Heart left ventricle (tissue), 16 donors: ENCODE data around the gene LAMA2. TPM values are rescaled to one million over a fixed set of nuclear protein-coding genes. Genes with fewer than 3 reads are reported as not detected.
A peak's percentile ranks its signal among the peaks of the same experiment; 100 is the strongest.

ENCODE experiments used
- ATAC-seq, 4 donors: fragments of 200-7000 bp; cut with Tn5 transposase; one replicate each; pipeline ENCODE4 v1.9.1; 2020 to 2022; ENCODE audit warnings: moderate library complexity in 4 of 4, mild to moderate bottlenecking in 3 of 4, moderate number of reproducible peaks in 1 of 4
- DNase-seq, 5 donors: peaks; one replicate each; pipeline ENCODE4 v3.0.0-alpha.2; 2020
- H3K27ac ChIP-seq, 12 donors: fragments of 200-600 bp; sonication (generic) in 4 of 12; one replicate each; pipeline versions ENCODE4 v1.5.0 to v1.8.0; 2016 to 2022; ENCODE audit warnings: mild to moderate bottlenecking in 2 of 12
- H3K27me3 ChIP-seq, 9 donors: fragments of 200-600 bp; sonication (generic) in 2 of 9; one replicate each; pipeline versions ENCODE4 v1.5.1 to v1.8.0; 2016 to 2022; ENCODE audit warnings: mild to moderate bottlenecking in 3 of 9
- H3K36me3 ChIP-seq, 9 donors: fragments of 200-600 bp; sonication (generic) in 2 of 9; one replicate each; pipeline versions ENCODE4 v1.5.0 to v1.8.0; 2018 to 2022; ENCODE audit warnings: mild to moderate bottlenecking in 2 of 9
- H3K4me1 ChIP-seq, 12 donors: fragments of 200-600 bp; sonication (generic) in 4 of 12; one replicate each; pipeline versions ENCODE4 v1.5.0 to v1.8.0; 2016 to 2022; ENCODE audit warnings: mild to moderate bottlenecking in 3 of 12
- H3K4me3 ChIP-seq, 12 donors: fragments of 200-600 bp; sonication (generic) in 4 of 12; one replicate each; pipeline versions ENCODE4 v1.5.0 to v1.8.0; 2017 to 2022; ENCODE audit warnings: mild to moderate bottlenecking in 9 of 12, moderate library complexity in 4 of 12
- H3K9me3 ChIP-seq, 12 donors: fragments of 200-600 bp; sonication (generic) in 4 of 12; one replicate each; pipeline versions ENCODE4 v1.5.0 to v1.8.0; 2016 to 2022; ENCODE audit warnings: mild to moderate bottlenecking in 1 of 12
- POLR2A ChIP-seq, 2 donors: fragments of 450-650 bp; IDR thresholded peaks; one replicate each; pipeline ENCODE4 v1.6.1; 2017; ENCODE audit warnings: antibody characterized with exemption in 2 of 2, mild to moderate bottlenecking in 2 of 2, moderate library complexity in 2 of 2
- WGBS, 4 donors: extraction: QIAGEN DNeasy Blood & Tissue Kit in 2 of 4; methylation state at CpG; one replicate each; pipeline versions ENCODE4 v1.1.5 to v1.1.7; 2013 to 2018; 5-methylcytosine and 5-hydroxymethylcytosine counted together
- intact Hi-C, 10 donors: fragments of 100-400 bp; cut with DNase I; formaldehyde crosslinking; loops; one replicate each; pipeline versions ENCODE4 v1.11.1 to v1.14.2; 2022
- polyA plus RNA-seq, 2 donors: library from polyadenylated mRNA; stranded (reverse); fragments of 200-250 nt; gene quantifications; one replicate each; pipeline ENCODE4 v1.2.3, GENCODE V29; 2013
- total RNA-seq, 9 donors: library from RNA; depleted of rRNA in 2 of 9; stranded (reverse); fragments of >200 nt in 2 of 9; fragmentation: NEBNext Ultra II Directional in 3 of 9; extraction: Animal tissue kit (Norgen Biotek cat#: 25700) in 3 of 9; gene quantifications; one replicate each; pipeline versions ENCODE4 v1.1.0 to v1.2.4, GENCODE V29; 2016 to 2023
- TF ChIP-seq, protein P1 (sequence below), 12 donors: fragments of 200-600 bp; sonication (generic) in 4 of 12; IDR thresholded peaks; one replicate each; pipeline versions ENCODE4 v1.5.0 to v1.8.0; 2018 to 2022; ENCODE audit warnings: antibody characterized with exemption in 12 of 12, mild to moderate bottlenecking in 5 of 12
- donor health status: ischemic (EF 13 %, LVEDD 7.1; RV severe dilation, severe dysfunction).
- donor health status: healthy with polysubstance abuse.
- donor health status: DM: no; HTN: yes; CAD: no.
- donor health status: DM: no; HTN: no; CAD: no.
- donor health status: ischemic (EF 25% LVEDD 6.9; RV normal size, moderate dysfunction).
- donor health status: ischemic (EF 25% LVEDD 5.7; RV mildly dilated, moderate dysfunction).
- donor health status: healthy.
- donor health status: DM: yes; HTN: yes; CAD: no.
- donor health status: ischemic (EF 35%, LVEDD 5.7; RV mildly dilated, moderate dysfunction).
- donor health status: nonischemic (EF 11% LVEDD 7.7; RV severe dilation, severe dysfunction).
- donor health status: DM: yes; HTN: yes; CAD: no.
- donor health status: PGD.
- donor health status: ischemic (EF 29% LVEDD 5.4; RV normal size, mild dysfunction).
- donor health status: nonischemic (EF 23%, LVEDD 6.1; RV moderate dilation, normal function).

The LAMA2 gene
- total and polyA plus RNA-seq, 11 donors = 34.8 to 299 (median 206) TPM

DNA sequence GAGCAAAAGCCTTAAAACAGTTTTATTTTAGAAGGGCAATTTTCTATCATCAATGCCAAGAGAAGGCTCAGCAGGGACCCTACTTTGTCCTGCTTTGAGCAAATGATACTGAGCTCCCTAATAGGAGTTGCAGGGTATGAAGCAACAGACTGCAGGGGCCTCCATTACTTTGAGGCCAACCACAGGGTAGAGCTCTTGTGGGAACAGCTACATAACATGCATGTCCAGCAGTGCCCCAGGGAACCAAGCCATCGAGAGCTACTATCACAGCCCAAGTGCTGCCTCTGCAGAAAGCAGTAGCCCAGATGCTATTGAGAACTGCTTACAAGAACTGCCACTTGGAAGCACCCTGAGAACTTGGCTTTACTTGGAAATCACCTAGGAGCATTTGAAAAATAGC lies 222.1 kb downstream of the LAMA2 start:
- intact Hi-C loops = no loop called here
- peaks cover 0 to 76% (median 42%) of the 10 kb centered on the region in 12 donors for H3K4me1 ChIP-seq
- no peaks in the 10 kb centered on the region for H3K9me3 ChIP-seq
- ATAC-seq (peak; percentile 21 to 70 (median 48)), DNase-seq (peak in 2 of 5 donors; percentile 44 to 62)
- WGBS, 4 donors = 10 to 40% (median 29%) methylated on average over 1 of the region's 1 CpG
- no peak for TF ChIP-seq POLR2A (IDR thresholded peaks at IDR 0.05)
- TF ChIP-seq, protein P1, sequence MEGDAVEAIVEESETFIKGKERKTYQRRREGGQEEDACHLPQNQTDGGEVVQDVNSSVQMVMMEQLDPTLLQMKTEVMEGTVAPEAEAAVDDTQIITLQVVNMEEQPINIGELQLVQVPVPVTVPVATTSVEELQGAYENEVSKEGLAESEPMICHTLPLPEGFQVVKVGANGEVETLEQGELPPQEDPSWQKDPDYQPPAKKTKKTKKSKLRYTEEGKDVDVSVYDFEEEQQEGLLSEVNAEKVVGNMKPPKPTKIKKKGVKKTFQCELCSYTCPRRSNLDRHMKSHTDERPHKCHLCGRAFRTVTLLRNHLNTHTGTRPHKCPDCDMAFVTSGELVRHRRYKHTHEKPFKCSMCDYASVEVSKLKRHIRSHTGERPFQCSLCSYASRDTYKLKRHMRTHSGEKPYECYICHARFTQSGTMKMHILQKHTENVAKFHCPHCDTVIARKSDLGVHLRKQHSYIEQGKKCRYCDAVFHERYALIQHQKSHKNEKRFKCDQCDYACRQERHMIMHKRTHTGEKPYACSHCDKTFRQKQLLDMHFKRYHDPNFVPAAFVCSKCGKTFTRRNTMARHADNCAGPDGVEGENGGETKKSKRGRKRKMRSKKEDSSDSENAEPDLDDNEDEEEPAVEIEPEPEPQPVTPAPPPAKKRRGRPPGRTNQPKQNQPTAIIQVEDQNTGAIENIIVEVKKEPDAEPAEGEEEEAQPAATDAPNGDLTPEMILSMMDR (IDR thresholded peaks at IDR 0.05) = no peak
- peak overlapping the region; percentile 6 to 81 (median 65) for H3K27ac ChIP-seq
- H3K4me3 ChIP-seq = no peak overlapping the region
- peaks cover 0 to 12% (median 0%) of the 10 kb centered on the region in 9 donors for H3K36me3 ChIP-seq
- no peaks in the 10 kb centered on the region for H3K27me3 ChIP-seq

DNA sequence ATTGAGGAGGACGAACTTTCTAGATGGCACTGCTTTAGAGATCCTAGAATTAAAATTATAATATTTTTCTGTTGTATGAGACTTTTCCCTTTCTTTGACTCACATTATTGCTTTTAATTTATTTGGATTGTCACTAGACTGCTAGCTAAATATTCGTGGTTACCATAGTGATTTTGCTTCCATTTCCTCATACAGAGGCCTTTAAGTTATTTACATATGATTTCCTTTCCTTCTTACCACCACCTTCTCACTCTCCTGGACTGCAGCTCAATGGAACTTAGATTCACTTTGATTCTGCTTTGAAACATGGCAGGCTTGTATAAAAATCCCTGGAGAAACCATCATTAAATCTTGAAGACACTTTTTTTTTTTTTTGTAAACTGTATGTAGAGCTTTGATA lies 222.9 kb downstream of the LAMA2 start:
- Histone ChIP-seq H3K4me3 (no peak overlapping the region), H3K27me3 (no peaks in the 10 kb centered on the region), H3K9me3 (no peaks in the 10 kb centered on the region), H3K4me1 (peaks cover 0 to 83% (median 49%) of the 10 kb centered on the region in 12 donors), H3K27ac (peak overlapping the region in 8 of 12 donors; percentile 54 to 81 (median 67)), H3K36me3 (peaks cover 0 to 9% (median 0%) of the 10 kb centered on the region in 9 donors)
- intact Hi-C loops = no loop called here
- 73 to 87% (median 74%) methylated on average over 2 of the region's 2 CpGs for WGBS, 4 donors
- ATAC-seq (no peak), DNase-seq (no peak)
- TF ChIP-seq, protein P1 (IDR thresholded peaks at IDR 0.05) = no peak
- no peak for TF ChIP-seq POLR2A (IDR thresholded peaks at IDR 0.05)

DNA sequence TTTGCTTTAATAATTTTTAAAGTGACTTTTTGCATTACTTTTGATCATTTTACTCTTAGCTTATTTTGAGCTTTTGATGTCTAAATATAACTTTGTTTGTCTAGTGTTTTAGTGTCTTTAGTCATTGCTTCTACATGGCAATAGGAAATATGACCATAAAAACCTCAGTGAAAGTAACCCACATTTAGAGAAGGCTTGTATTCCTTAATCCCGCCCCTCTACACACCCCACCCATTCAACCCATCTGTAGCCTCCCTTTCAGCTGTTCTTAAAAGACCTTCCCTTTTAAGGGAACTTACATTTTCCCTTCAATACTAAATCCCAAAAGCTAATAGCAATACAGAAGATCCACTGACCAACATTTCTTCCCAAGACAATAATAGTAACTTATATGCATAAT lies 225.4 kb downstream of the LAMA2 start:
- DNase-seq (no peak), ATAC-seq (no peak)
- Histone ChIP-seq H3K4me3 (no peak overlapping the region), H3K27me3 (no peaks in the 10 kb centered on the region), H3K36me3 (peaks cover 0 to 3% (median 0%) of the 10 kb centered on the region in 9 donors), H3K4me1 (peaks cover 0 to 91% (median 61%) of the 10 kb centered on the region in 12 donors), H3K27ac (peak overlapping the region in 2 of 12 donors; percentile 5 to 19), H3K9me3 (no peaks in the 10 kb centered on the region)
- intact Hi-C loops = no loop called here
- TF ChIP-seq, protein P1 (IDR thresholded peaks at IDR 0.05) = no peak
- no peak for TF ChIP-seq POLR2A (IDR thresholded peaks at IDR 0.05)
- 0 to 97% (median 49%) methylated on average over 1 of the region's 1 CpG for WGBS, 4 donors

DNA sequence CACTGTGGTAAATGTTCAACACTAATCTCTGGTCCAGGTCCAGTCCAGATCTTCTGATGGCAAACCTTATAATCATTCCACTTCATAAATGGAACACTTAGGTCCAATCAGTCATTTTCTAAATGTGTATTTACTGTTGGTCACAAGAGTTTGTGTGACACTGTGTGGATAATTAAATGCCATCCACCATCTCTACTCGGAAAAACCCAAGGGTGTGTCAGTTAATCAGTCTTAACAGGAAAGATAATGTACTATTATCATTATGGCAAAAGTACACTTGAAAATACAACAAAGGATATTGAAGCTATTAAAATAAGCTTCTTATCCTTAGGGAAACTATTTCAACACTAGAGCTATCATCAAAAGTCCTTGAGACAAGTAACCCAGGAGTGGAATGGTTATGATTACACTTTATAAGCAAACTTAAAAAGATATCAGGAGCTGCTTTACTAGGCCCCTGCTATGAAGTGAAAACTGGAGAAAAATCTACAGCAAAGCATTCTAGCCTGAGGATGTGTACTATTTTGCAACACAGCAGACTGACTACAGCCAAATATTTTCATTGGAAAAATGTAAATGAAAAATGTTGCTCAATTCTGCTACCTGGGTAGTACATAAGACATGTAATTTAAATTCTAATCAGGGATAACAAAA lies 227.9 kb downstream of the LAMA2 start:
- Histone ChIP-seq H3K27me3 (no peaks in the 10 kb centered on the region), H3K9me3 (no peaks in the 10 kb centered on the region), H3K27ac (peak overlapping the region in 6 of 12 donors; percentile 0 to 49 (median 35)), H3K4me3 (no peak overlapping the region), H3K4me1 (peaks cover 0 to 91% (median 54%) of the 10 kb centered on the region in 12 donors), H3K36me3 (peaks cover 0 to 3% (median 0%) of the 10 kb centered on the region in 9 donors)
- ATAC-seq = peak in 2 of 4 donors; percentile 28 to 71
- 0 to 16% (median 10%) methylated on average over 1 of the region's 1 CpG for WGBS, 4 donors
- no peak for DNase-seq
- intact Hi-C loops = no loop called here
- TF ChIP-seq, protein P1 (IDR thresholded peaks at IDR 0.05) = no peak
- no peak for TF ChIP-seq POLR2A (IDR thresholded peaks at IDR 0.05)
